HepG2 (cell line): ENCODE measurements around the gene OR1F1. TPM values are rescaled to one million over a fixed set of nuclear protein-coding genes. Genes with fewer than 3 reads are reported as not detected.

Experiments used
- ATAC-seq: fragments of 200-7000 bp; cut with Tn5 transposase; 3 replicates; pipeline ENCODE4 v1.9.1; 2020; ENCODE audit warnings: mild to moderate bottlenecking, moderate library complexity
- BruUV-seq: library from RNA; stranded (reverse); fragments of 400-500 nt; replicated peaks from 2 replicates; lab custom pipeline; 2021; lab: Mats Ljungman, UMichigan
- CTCF ChIA-PET: fragments of 300-600 bp; formaldehyde crosslinking; extraction: SDS; loops from one replicate; lab custom pipeline; 2021; ENCODE audit warnings: low total read pairs, inconsistent platforms, low intra/inter-chr PET ratio; lab: Yijun Ruan, JAX
- POLR2A ChIA-PET: fragments of 350-600 bp; sonication (Branson Sonifier 250); formaldehyde crosslinking; loops from one replicate; lab custom pipeline; 2020; ENCODE audit warnings: antibody characterized with exemption, inconsistent platforms; lab: Yijun Ruan, JAX
- DNase-seq: peaks from one replicate; pipeline ENCODE4 v3.0.0-alpha.2; 2015; ENCODE audit warnings: low spot score
- FAIRE-seq: peaks from 3 replicates; lab custom pipeline; 2011; peaks lifted over from hg19 to GRCh38; lab: Jason Lieb, UNC
- H2AFZ ChIP-seq: one replicate; pipeline ENCODE4 v1.6.1; 2011; ENCODE audit warnings: low read length, inconsistent platforms
- H3K27ac ChIP-seq: fragments of 300-600 bp; 3 replicates; pipeline ENCODE4 v1.8.0; 2011; ENCODE audit warnings: mixed run types, mild to moderate bottlenecking, mixed read lengths, low read length, inconsistent platforms; ENCODE audit not compliant: insufficient read depth; ENCODE audit errors: extremely low read length
- H3K27me3 ChIP-seq, 2 experiments: fragments of 200-600 bp in 1 of 2; 2 replicates in 1 of 2; 3 replicates in 1 of 2; pipeline versions ENCODE4 v1.6.0 to v1.8.0; 2011; ENCODE audit warnings: low read length in 2 of 2, mild to moderate bottlenecking in 2 of 2, moderate library complexity in 2 of 2, inconsistent platforms in 1 of 2; ENCODE audit not compliant: insufficient read depth in 2 of 2, control insufficient read depth in 1 of 2
- H3K36me3 ChIP-seq, 2 experiments: fragments of 200-600 bp in 1 of 2; replicated peaks in 1 of 2; 2 replicates in 1 of 2; 3 replicates in 1 of 2; pipeline versions ENCODE4 v1.5.1 to v1.8.0; 2011; ENCODE audit warnings: low read length in 2 of 2, inconsistent platforms in 1 of 2; ENCODE audit not compliant: insufficient read depth in 2 of 2, control insufficient read depth in 1 of 2
- H3K4me1 ChIP-seq: 2 replicates; pipeline ENCODE4 v1.5.1; 2012; ENCODE audit warnings: low read length, inconsistent platforms; ENCODE audit not compliant: insufficient read depth
- H3K4me2 ChIP-seq: 2 replicates; pipeline ENCODE4 v1.6.0; 2011; ENCODE audit warnings: low read depth, low read length, inconsistent platforms
- H3K4me3 ChIP-seq, 3 experiments: fragments of 200-600 bp in 1 of 3; sonication (generic), shearing (Covaris generic) in 1 of 3; replicated peaks in 1 of 3; 2 replicates each; pipeline ENCODE4 v1.5.1; 2011 to 2016; ENCODE audit warnings: low read length in 3 of 3, inconsistent platforms in 2 of 3, low read depth in 2 of 3, mild to moderate bottlenecking in 2 of 3, control low read depth in 1 of 3, mixed read lengths in 1 of 3; ENCODE audit not compliant: insufficient read depth in 1 of 3
- H3K79me2 ChIP-seq: one replicate; pipeline ENCODE4 v1.6.1; 2011; ENCODE audit warnings: low read length, inconsistent platforms; ENCODE audit not compliant: insufficient read depth
- H3K9ac ChIP-seq: 2 replicates; pipeline ENCODE4 v1.6.0; 2011; ENCODE audit warnings: mild to moderate bottlenecking, low read depth, low read length, inconsistent platforms; ENCODE audit not compliant: insufficient read depth
- H3K9me3 ChIP-seq: 2 replicates; pipeline ENCODE4 v1.5.1; 2012; ENCODE audit warnings: mild to moderate bottlenecking, low read length
- H4K20me1 ChIP-seq: 2 replicates; pipeline ENCODE4 v1.6.0; 2011; ENCODE audit warnings: inconsistent platforms, mild to moderate bottlenecking, low read length, moderate library complexity; ENCODE audit not compliant: insufficient read depth
- CREB3 ChIP-seq: sonication (generic); formaldehyde crosslinking; IDR thresholded peaks from 2 replicates; pipeline ENCODE4 v1.5.0; 2020; ENCODE audit warnings: missing genetic modification reagents
- ERF ChIP-seq: IDR thresholded peaks from 2 replicates; pipeline ENCODE4 v1.6.1; 2018; ENCODE audit warnings: missing biosample characterization, missing genetic modification reagents
- FOXP4 ChIP-seq: sonication (generic); formaldehyde crosslinking; IDR thresholded peaks from 2 replicates; pipeline ENCODE4 v1.4.0; 2020; ENCODE audit warnings: missing genetic modification reagents
- HCFC1 ChIP-seq: fragments of 150-350 bp; IDR thresholded peaks from 2 replicates; pipeline ENCODE4 v1.6.1; 2014; ENCODE audit warnings: low read depth, low read length
- KDM2A ChIP-seq: sonication (generic); formaldehyde crosslinking; IDR thresholded peaks from 2 replicates; pipeline ENCODE4 v1.4.0; 2020; ENCODE audit warnings: low read depth, missing genetic modification reagents, borderline replicate concordance
- PREB ChIP-seq: sonication (generic); formaldehyde crosslinking; IDR thresholded peaks from 2 replicates; pipeline ENCODE4 v1.4.0; 2020; ENCODE audit warnings: missing genetic modification reagents
- SNRNP70 ChIP-seq: fragments of 200-400 bp; formaldehyde crosslinking; IDR thresholded peaks from 2 replicates; pipeline ENCODE4 v1.6.1; 2017; ENCODE audit warnings: mild to moderate bottlenecking, low read depth, low read length, moderate library complexity
- SP4 ChIP-seq: sonication (generic); formaldehyde crosslinking; IDR thresholded peaks from 2 replicates; pipeline ENCODE4 v1.8.1; 2023; ENCODE audit warnings: mild to moderate bottlenecking, missing genetic modification reagents
- THRA ChIP-seq: sonication (generic); formaldehyde crosslinking; IDR thresholded peaks from 2 replicates; pipeline ENCODE4 v1.4.0; 2020; ENCODE audit warnings: missing genetic modification reagents, borderline replicate concordance
- ZMAT3 ChIP-seq: sonication (generic); formaldehyde crosslinking; conservative IDR thresholded peaks from 2 replicates; pipeline ENCODE4 v1.7.0; 2021; ENCODE audit warnings: missing genetic modification reagents
- ZNF207 ChIP-seq: fragments of 450-650 bp; IDR thresholded peaks from 2 replicates; pipeline ENCODE4 v1.6.1; 2016; ENCODE audit warnings: antibody characterized with exemption, borderline replicate concordance
- ZNF501 ChIP-seq: sonication (generic); formaldehyde crosslinking; IDR thresholded peaks from 2 replicates; pipeline ENCODE4 v1.5.1; 2020; ENCODE audit warnings: mild to moderate bottlenecking, moderate library complexity, missing genetic modification reagents
- ZNF777 ChIP-seq: sonication (generic); formaldehyde crosslinking; IDR thresholded peaks from 2 replicates; pipeline ENCODE4 v1.4.0; 2020; ENCODE audit warnings: missing genetic modification reagents
- WGBS: methylation state at CpG from one replicate; pipeline ENCODE4 v1.1.6; 2017; ENCODE audit warnings: low lambda C conversion rate; 5-methylcytosine and 5-hydroxymethylcytosine counted together
- in situ Hi-C: cut with HindIII; loops from 2 replicates; pipeline ENCODE4 v1.10.0; 2017; ENCODE audit warnings: low pct_unique_long_range_greater_than_20kb; ENCODE audit not compliant: extremely low pct_ligation_motif_present
- intact Hi-C: fragments of 100-400 bp; cut with micrococcal nuclease; formaldehyde crosslinking; loops from one replicate; pipeline ENCODE4 v1.10.0; 2022; ENCODE audit not compliant: unreplicated experiment
- polyA plus RNA-seq, 8 experiments: library from polyadenylated mRNA; depleted of rRNA in 3 of 8; stranded (reverse) in 7 of 8; unstranded in 1 of 8; fragments of >200 nt; fragmentation: Illumina TruSeq in 4 of 8; extraction: Trizol in 4 of 8; gene quantifications; 2 replicates each; pipeline versions ENCODE4 v1.2.1 to v1.2.3, GENCODE V29; 2011 to 2016; ENCODE audit warnings: low read depth in 4 of 8, missing spikeins in 1 of 8, mixed read lengths in 1 of 8; ENCODE audit not compliant: insufficient read depth in 1 of 8
- total RNA-seq, 5 experiments: library from RNA; depleted of rRNA; stranded (reverse); fragments of >200 nt; fragmentation: Illumina TruSeq; extraction: Trizol; gene quantifications; 2 replicates each; pipeline ENCODE4 v1.2.3, GENCODE V29; 2016; ENCODE audit warnings: low read depth in 1 of 5

Gene OR1F1
- total and polyA plus RNA-seq, 2 of the 13 experiments (the other 11 are each of a cell fraction or from before 2014, with no cell fraction given): 0.90 TPM; not detected in 1

GRCh38 chr16:3165111-3165822 is 22.7 kb upstream of the OR1F1 start:
- Histone ChIP-seq H3K9me3 (no peaks in the 10 kb centered on the region), H3K79me2 (no peaks in the 10 kb centered on the region), H3K4me2 (peak overlapping the region; percentile 82), H3K27ac (no peak overlapping the region), H3K4me1 (peaks cover 67% of the 10 kb centered on the region), H3K9ac (peak overlapping the region; percentile 63), H2AFZ (peak overlapping the region; percentile 99), H3K36me3 (no peaks in the 10 kb centered on the region), H3K4me3 (peak overlapping the region; percentile 37 to 71 (median 61); a peak in 4 of 6 replicates), H4K20me1 (no peaks in the 10 kb centered on the region), H3K27me3 (peaks cover 0 to 12% of the 10 kb centered on the region in 2 experiments; a peak in 1 of 5 replicates)
- ChIA-PET POLR2A (no interaction called here), CTCF (interaction anchor here (1.5 to 2.8 kb wide), 3 partner anchors 13 to 36 kb away, joined by 6 to 18 read pairs (median 9); no protein-coding TSS in a partner anchor)
- in situ Hi-C loops: no loop called here
- no peak; the same call in 2 of the 3 replicates for ATAC-seq
- intact Hi-C loops: no loop called here
- BruUV-seq: no TSS peak
- no peak for FAIRE-seq
- no peak for DNase-seq
- 71% methylated on average over 9 of the region's 12 CpGs for WGBS
- TF ChIP-seq ZNF207 (no peak), ERF (CRISPR knock-in tag) (no peak), ZNF777 (peak; percentile 78), ZNF501 (CRISPR knock-in tag) (0 out of 2 replicates have a peak, but pooled peaks have one; percentile 13), PREB (CRISPR knock-in tag) (no peak), CREB3 (no peak), HCFC1 (no peak), KDM2A (CRISPR knock-in tag) (no peak), SNRNP70 (no peak), FOXP4 (no peak), SP4 (CRISPR knock-in tag) (no peak), THRA (no peak), ZMAT3 (0 out of 2 replicates have a peak, but pooled peaks have one; percentile 15)
